ENCODE results near the gene UBXN11. TPM values are rescaled to one million over a fixed set of nuclear protein-coding genes. Genes with fewer than 3 reads are reported as not detected.

UBXN11 gene
- total RNA-seq, 6 donors from 2014 or later = 25.7 to 194 (median 62.5) TPM

DNA sequence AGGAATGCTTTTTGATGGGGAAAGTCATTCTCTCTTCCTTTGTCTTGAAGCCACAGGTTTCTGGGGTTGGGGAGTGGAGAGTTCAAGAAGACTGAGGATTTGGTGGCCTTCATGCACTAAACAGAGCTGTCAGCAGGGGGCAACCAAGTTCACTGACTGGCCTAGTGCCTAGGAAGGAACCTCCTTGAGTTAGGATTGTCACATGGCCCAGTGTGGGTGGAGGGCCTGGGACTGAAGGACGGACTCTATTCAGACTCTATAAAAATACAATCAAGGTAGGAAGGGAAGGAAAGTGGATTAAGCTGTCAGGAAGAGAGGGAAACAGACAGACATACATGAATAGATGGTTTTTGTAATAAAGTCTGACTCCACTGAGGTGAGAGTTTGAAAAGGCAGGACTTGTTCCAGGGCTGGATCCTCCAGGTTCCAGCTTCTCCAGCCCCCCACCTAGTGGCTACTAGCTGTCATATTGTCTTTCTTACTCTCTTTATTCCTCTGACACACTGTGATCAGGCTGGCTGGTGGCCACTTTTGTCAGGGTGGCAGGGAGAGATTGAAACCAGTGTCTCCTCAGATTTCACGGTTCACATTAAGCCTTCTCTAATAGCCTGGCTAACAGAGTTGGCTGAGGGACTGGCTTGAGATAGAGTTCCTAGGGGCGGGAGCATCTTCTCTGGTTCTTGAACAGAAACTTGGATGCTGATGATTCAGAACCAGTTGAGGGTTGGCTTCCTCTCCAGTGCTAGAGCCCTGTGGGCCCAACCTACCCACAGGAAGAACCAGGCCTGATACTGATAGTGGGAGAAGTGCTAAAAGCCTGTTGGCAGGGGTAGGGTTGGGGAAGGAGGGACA, 30.6 kb downstream of the UBXN11 start:
- 0 to 30% methylated on average over 3 of the region's 3 CpGs for WGBS, 2 donors

DNA sequence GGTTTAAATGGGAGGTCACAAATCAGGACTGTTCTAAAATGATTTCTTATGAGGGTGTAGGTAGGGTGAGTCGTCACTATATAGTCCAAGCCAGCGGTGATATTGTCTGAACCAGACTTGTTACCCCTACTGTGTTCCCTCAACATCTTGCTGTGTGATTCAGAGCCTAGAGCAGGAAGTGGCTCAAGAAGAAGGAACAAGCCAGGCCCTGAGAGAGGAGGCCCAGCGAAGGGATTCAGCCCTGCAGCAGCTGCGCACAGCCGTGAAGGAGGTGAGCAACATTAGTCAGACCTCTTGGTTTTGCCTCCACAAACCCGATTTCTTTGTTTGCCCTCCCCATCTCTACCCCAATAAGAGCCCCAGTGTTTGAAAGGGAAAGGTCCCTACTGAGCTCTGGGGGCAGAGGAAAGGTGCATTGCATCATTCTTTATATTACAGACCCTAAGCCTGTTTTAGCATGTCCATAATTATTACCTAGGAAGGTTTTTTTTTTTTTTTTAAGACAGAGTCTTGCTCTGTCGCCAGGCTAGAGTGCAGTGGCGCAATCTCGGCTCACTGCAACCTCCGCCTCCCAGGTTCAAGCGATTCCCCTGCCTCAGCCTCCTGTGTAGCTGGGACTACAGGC, 31.5 kb downstream of the UBXN11 start:
- DNase-seq (peak in 1 of 2 donors; percentile 62), ATAC-seq (ENCODE audit: low FRiP score in 2 of 2) (no peak)
- Histone ChIP-seq H3K4me1 (peaks cover 42 to 50% (median 47%) of the 10 kb centered on the region in 4 donors), H3K27me3 (no peaks in the 10 kb centered on the region), H3K9me3 (no peaks in the 10 kb centered on the region), H3K36me3 (peaks cover 0 to 15% (median 4%) of the 10 kb centered on the region in 4 donors), H3K4me3 (no peak overlapping the region), H3K27ac (peak overlapping the region; percentile 92 to 99 (median 98))
- 80 to 83% methylated on average over 11 of the region's 11 CpGs for WGBS, 2 donors
- TF ChIP-seq POLR2AphosphoS5 (IDR thresholded peaks at IDR 0.05) (no peak), EP300 (IDR thresholded peaks at IDR 0.05) (no peak), POLR2A (IDR thresholded peaks at IDR 0.05) (no peak)
- TF ChIP-seq, protein P1, sequence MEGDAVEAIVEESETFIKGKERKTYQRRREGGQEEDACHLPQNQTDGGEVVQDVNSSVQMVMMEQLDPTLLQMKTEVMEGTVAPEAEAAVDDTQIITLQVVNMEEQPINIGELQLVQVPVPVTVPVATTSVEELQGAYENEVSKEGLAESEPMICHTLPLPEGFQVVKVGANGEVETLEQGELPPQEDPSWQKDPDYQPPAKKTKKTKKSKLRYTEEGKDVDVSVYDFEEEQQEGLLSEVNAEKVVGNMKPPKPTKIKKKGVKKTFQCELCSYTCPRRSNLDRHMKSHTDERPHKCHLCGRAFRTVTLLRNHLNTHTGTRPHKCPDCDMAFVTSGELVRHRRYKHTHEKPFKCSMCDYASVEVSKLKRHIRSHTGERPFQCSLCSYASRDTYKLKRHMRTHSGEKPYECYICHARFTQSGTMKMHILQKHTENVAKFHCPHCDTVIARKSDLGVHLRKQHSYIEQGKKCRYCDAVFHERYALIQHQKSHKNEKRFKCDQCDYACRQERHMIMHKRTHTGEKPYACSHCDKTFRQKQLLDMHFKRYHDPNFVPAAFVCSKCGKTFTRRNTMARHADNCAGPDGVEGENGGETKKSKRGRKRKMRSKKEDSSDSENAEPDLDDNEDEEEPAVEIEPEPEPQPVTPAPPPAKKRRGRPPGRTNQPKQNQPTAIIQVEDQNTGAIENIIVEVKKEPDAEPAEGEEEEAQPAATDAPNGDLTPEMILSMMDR (IDR thresholded peaks at IDR 0.05) = no peak

More for the DNA sequence above, 30.6 kb downstream of the UBXN11 start:
- H3K27ac ChIP-seq = peak overlapping the region; percentile 92 to 99 (median 98)
- ATAC-seq (ENCODE audit: low FRiP score in 2 of 2) (peak; percentile 86 to 87), DNase-seq (peak in 1 of 2 donors; percentile 92)
- H3K4me3 ChIP-seq = peak overlapping the region in 1 of 4 donors; percentile 11
- H3K4me1 ChIP-seq = peaks cover 49 to 54% (median 53%) of the 10 kb centered on the region in 4 donors
- no peaks in the 10 kb centered on the region for H3K9me3 ChIP-seq
- peaks cover 0 to 4% (median 0%) of the 10 kb centered on the region in 4 donors for H3K27me3 ChIP-seq
- TF ChIP-seq POLR2A (IDR thresholded peaks at IDR 0.05) (peak in 2 of 4 donors; percentile 42 to 54), POLR2AphosphoS5 (IDR thresholded peaks at IDR 0.05) (peak in 1 of 2 donors; percentile 55), EP300 (IDR thresholded peaks at IDR 0.05) (peak in 1 of 4 donors; percentile 39)
- TF ChIP-seq, protein P1 (IDR thresholded peaks at IDR 0.05) = peak; percentile 73 to 93 (median 92)
- peaks cover 0 to 9% (median 0%) of the 10 kb centered on the region in 4 donors for H3K36me3 ChIP-seq

GRCh38 chr1:26269198-26269550, 37.3 kb downstream of the UBXN11 start:
- TF ChIP-seq EP300 (IDR thresholded peaks at IDR 0.05) = no peak

DNA sequence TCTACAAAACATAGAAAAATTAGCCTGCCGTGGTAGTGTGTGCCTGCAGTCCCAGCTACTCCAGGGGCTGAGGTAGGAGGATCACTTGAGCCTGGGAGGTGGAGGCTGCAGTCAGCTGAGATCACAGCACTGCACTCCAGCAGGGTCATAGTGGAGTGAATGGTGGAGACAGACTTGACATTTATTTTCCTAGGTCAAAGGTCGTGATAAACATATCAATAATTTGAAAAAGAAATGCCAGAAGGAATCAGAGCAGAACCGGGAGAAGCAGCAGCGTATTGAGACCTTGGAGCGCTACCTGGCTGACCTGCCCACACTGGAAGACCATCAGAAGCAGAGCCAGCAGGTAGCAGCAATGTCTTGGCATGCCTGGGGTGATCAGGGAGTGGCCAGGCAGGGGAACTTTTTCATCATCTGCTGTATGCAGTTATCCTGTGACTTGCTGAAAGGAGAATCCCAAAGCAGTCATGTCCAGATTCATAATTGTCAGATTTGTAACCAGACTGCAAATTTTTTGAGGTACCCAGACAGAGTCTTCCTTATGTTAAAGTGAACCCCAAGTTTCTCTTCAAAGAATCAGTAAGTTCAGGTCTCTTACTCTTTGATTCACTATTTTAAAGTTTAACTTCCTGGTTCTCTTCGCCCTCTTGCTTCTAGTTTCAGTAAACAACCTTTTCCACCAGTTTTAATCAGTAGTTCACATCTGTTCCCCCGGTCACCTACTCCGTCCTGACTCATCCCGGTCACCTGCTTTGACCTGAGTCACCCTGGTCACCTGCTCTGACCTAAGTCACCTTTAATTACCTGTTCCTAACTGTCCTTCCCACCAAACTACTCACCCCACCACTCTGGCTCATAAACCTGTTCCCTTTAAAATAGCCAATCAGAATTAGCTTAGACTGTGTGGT, 37.9 kb downstream of the UBXN11 start:
- Histone ChIP-seq H3K4me3 (no peak overlapping the region), H3K36me3 (peaks cover 0 to 32% (median 16%) of the 10 kb centered on the region in 4 donors), H3K4me1 (no peaks in the 10 kb centered on the region), H3K9me3 (peaks cover 0 to 9% (median 3%) of the 10 kb centered on the region in 4 donors), H3K27me3 (no peaks in the 10 kb centered on the region), H3K27ac (no peak overlapping the region)
- TF ChIP-seq POLR2A (IDR thresholded peaks at IDR 0.05) (no peak), EP300 (IDR thresholded peaks at IDR 0.05) (no peak), POLR2AphosphoS5 (IDR thresholded peaks at IDR 0.05) (no peak)
- TF ChIP-seq, protein P1 (IDR thresholded peaks at IDR 0.05) = no peak
- DNase-seq (no peak), ATAC-seq (ENCODE audit: low FRiP score in 2 of 2) (no peak)
- WGBS, 2 donors = 95% methylated on average over 9 of the region's 9 CpGs

More at GRCh38 chr1:26269198-26269550, 37.3 kb downstream of the UBXN11 start:
- H3K9me3 ChIP-seq = peaks cover 0 to 9% (median 3%) of the 10 kb centered on the region in 4 donors
- no peak overlapping the region for H3K27ac ChIP-seq
- ATAC-seq (ENCODE audit: low FRiP score in 2 of 2) = no peak
- peaks cover 0 to 32% (median 16%) of the 10 kb centered on the region in 4 donors for H3K36me3 ChIP-seq
- H3K4me3 ChIP-seq = no peak overlapping the region
- 95 to 100% methylated on average over 4 of the region's 4 CpGs for WGBS, 2 donors
- H3K4me1 ChIP-seq = no peaks in the 10 kb centered on the region
- no peak for DNase-seq
- H3K27me3 ChIP-seq = no peaks in the 10 kb centered on the region
